Measurements from ENCODE around the gene PRKCQ.
"Not testable (repeated sequence)": the region's sequence is repeated elsewhere in the genome, so short reads cannot be mapped to it uniquely, and the experiment has no call there.

Gene PRKCQ

DNA sequence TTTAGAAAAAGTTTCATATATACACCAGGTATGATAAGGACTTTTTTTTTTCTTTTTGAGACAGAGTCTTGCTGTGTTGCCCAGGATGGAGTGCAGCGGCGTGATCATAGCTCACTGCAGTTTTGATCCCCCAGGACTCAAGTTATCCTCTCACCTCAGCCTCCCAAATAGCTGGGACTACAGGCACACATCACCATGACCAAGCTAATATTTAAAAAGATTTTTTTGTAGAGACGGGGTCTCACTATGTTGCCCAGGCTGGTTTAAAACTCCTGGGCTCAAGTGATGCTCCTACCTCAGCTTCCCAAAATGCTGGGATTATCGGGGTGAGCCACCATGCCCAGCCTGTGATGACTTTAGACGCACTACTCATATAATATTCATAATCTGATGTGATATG is 2.2 kb upstream of the PRKCQ start:
- DNase-seq (ENCODE audit: extremely low read depth, insufficient read length), result no peak
- no peak overlapping the region for H3K4me3 ChIP-seq (replicated peaks; ENCODE audit: low read depth, low read length)
- TF ChIP-seq, protein P1, sequence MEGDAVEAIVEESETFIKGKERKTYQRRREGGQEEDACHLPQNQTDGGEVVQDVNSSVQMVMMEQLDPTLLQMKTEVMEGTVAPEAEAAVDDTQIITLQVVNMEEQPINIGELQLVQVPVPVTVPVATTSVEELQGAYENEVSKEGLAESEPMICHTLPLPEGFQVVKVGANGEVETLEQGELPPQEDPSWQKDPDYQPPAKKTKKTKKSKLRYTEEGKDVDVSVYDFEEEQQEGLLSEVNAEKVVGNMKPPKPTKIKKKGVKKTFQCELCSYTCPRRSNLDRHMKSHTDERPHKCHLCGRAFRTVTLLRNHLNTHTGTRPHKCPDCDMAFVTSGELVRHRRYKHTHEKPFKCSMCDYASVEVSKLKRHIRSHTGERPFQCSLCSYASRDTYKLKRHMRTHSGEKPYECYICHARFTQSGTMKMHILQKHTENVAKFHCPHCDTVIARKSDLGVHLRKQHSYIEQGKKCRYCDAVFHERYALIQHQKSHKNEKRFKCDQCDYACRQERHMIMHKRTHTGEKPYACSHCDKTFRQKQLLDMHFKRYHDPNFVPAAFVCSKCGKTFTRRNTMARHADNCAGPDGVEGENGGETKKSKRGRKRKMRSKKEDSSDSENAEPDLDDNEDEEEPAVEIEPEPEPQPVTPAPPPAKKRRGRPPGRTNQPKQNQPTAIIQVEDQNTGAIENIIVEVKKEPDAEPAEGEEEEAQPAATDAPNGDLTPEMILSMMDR (IDR thresholded peaks at IDR 0.05; ENCODE audit: insufficient read depth, low read length, poor library complexity, severe bottlenecking), result no peak
- no peaks in the 10 kb centered on the region for H3K36me3 ChIP-seq (ENCODE audit: control insufficient read depth, insufficient read depth, low read length)
- H3K27me3 ChIP-seq (replicated peaks; ENCODE audit: control insufficient read depth, insufficient read depth, low read length), result peaks cover 2% of the 10 kb centered on the region

DNA sequence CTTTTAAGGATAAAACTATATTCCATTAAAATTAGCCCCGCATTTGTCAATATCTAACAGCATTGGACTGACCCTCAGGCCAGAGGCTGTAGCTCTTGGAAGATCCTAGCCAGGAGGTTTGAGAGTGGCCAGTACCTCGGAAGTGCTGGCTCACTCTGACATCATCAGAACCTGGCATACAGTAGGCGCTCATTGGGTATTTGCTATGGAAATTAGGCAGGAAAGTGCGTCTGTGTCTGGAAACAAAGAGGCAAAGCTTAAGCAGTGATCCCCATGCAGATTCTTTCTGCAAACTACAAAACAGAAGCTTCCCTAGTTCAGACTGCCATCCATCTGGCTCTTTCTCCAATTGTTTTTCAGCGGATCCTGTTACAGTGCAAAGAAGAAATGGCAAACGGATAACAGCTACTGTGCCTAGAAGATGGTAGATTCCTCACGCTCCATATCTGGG is 1.7 kb upstream of the PRKCQ start:
- Histone ChIP-seq H3K27me3 (replicated peaks; ENCODE audit: control insufficient read depth, insufficient read depth, low read length) (peaks cover 2% of the 10 kb centered on the region), H3K4me3 (replicated peaks; ENCODE audit: low read depth, low read length) (no peak overlapping the region), H3K36me3 (ENCODE audit: control insufficient read depth, insufficient read depth, low read length) (no peaks in the 10 kb centered on the region)
- DNase-seq (ENCODE audit: extremely low read depth, insufficient read length), result no peak
- TF ChIP-seq, protein P1 (IDR thresholded peaks at IDR 0.05; ENCODE audit: insufficient read depth, low read length, poor library complexity, severe bottlenecking), result no peak

DNA sequence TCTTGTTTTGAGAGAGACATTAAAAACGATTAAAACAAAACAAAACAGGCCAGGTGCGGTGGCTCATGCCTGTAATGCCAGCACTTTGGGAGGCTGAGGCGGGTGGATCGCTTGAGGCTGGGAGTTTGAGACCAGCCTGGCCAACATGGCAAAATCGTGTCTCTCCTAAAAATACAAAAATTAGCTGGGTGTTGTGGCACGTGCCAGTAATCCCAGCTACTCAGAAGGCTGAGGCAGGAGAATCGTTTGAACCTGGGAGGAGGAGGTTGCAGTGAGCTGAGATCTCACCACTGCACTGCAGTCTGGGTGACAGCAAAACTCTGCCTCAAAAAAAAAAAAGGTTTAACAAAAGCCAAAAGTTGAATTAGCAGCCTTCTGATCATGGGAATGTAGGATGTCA is 1.1 kb upstream of the PRKCQ start:
- DNase-seq (ENCODE audit: extremely low read depth, insufficient read length); H3K36me3 ChIP-seq (ENCODE audit: control insufficient read depth, insufficient read depth, low read length); H3K4me3 ChIP-seq (replicated peaks; ENCODE audit: low read depth, low read length); H3K27me3 ChIP-seq (replicated peaks; ENCODE audit: control insufficient read depth, insufficient read depth, low read length): not testable (repeated sequence)

DNA sequence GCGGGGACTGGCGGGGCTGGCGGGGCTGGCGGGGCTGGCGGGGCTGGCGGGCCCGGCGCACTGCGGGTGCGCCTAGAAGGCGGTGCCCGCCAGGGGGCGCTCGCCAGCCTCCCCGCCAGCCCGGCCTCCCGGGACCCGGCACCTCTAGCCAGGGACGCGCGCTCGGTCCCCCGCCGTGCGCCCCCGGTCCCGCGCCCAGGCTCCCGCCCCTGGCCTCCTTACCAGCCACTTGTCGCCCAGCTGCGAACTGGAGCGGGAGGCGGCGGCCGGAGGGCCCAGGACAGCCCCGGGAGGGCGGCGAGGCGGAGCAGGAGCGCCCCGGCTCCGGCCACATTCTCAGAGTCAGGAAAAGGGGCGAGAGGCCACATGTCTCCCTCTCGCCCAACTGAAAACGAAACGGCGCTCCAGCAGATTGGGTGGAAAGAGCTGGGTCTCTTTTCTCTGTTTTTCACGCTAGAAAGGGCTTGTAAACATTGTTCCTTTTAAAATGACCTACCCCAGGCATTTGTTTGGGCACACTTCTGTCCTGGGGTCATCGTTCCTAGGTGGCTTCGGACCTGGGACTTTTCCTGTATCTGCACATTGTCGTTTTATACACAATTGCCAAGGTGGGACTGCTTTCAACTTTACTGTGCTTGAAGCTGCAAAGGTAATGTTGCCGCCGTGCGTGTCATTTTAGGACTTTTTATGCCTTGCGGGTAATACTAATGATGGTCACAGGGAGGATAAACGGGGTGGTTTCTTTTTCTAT is 378 bp upstream of the PRKCQ start:
- peak; percentile 53 for DNase-seq (ENCODE audit: extremely low read depth, insufficient read length)
- TF ChIP-seq, protein P1 (IDR thresholded peaks at IDR 0.05; ENCODE audit: insufficient read depth, low read length, poor library complexity, severe bottlenecking), result no peak
- Histone ChIP-seq H3K4me3 (replicated peaks; ENCODE audit: low read depth, low read length) (peak overlapping the region; percentile 51), H3K27me3 (replicated peaks; ENCODE audit: control insufficient read depth, insufficient read depth, low read length) (peaks cover 2% of the 10 kb centered on the region), H3K36me3 (ENCODE audit: control insufficient read depth, insufficient read depth, low read length) (no peaks in the 10 kb centered on the region)

DNA sequence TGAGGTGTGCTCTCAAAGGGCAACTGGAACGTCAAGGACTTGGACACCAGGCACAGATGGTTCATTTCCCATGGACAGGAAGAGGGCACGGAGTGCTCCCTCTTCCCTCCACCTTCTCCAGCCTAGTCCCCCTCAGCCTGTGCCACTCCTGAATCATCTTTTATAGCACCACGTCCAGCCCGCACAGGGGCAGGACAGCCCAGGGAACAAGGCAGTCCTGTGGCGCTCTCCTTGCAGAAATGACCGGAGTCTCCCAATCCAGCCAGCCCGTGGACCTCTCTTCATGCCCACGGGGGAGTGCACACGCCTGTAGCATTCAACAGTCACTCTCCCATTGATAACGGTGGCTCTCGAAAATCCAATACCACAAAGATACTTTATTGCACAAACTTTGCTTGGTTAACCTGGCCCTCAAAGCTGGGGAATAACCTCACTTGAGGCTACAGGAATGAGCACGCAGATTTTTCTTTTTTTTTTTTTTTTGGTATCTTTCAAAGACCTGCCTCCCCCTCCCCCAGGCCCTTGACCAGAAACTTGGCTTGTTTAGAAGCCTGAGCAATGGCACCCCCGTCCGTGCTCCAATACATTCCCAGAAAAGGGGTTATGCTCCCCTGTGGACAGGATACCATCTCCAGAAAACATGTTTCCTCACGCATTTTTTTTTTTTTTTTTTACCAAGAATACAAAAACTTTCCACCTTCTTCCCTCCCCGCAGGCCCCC is 733 bp downstream of the PRKCQ start:
- Histone ChIP-seq H3K4me3 (replicated peaks; ENCODE audit: low read depth, low read length) (no peak overlapping the region), H3K27me3 (replicated peaks; ENCODE audit: control insufficient read depth, insufficient read depth, low read length) (peaks cover 5% of the 10 kb centered on the region), H3K36me3 (ENCODE audit: control insufficient read depth, insufficient read depth, low read length) (no peaks in the 10 kb centered on the region)
- TF ChIP-seq, protein P1 (IDR thresholded peaks at IDR 0.05; ENCODE audit: insufficient read depth, low read length, poor library complexity, severe bottlenecking), result no peak
- no peak for DNase-seq (ENCODE audit: extremely low read depth, insufficient read length)

DNA sequence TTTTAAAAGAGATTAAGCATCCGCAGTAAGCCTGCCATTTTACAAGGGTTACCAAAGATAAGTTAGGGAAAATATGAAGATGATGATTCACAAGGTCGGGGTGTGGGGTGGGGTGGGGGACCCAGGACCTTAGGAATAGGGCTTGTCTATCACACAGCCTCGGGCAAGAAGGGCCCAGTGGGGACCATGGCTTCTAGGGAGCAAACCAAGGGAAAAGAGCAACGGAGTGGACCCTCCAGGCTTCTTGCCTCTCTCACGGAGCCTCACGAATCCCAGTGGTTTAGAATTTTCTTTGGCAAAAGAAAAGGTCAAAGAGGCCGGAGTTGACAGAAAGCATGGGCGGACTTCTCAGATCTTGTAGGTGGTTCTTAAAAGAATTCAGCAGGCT is 1.3 kb downstream of the PRKCQ start:
- H3K36me3 ChIP-seq (ENCODE audit: control insufficient read depth, insufficient read depth, low read length), result no peaks in the 10 kb centered on the region
- DNase-seq (ENCODE audit: extremely low read depth, insufficient read length), result no peak
- TF ChIP-seq, protein P1 (IDR thresholded peaks at IDR 0.05; ENCODE audit: insufficient read depth, low read length, poor library complexity, severe bottlenecking), result no peak
- H3K4me3 ChIP-seq (replicated peaks; ENCODE audit: low read depth, low read length), result no peak overlapping the region
- peaks cover 6% of the 10 kb centered on the region for H3K27me3 ChIP-seq (replicated peaks; ENCODE audit: control insufficient read depth, insufficient read depth, low read length)
